NCI-H748 (cell line): Measurements from ENCODE around the gene ANKRD55.
"Not testable (repeated sequence)": the region's sequence is repeated elsewhere in the genome, so short reads cannot be mapped to it uniquely, and the experiment has no call there.

Source experiments
- DNase-seq: peaks from one replicate; lab custom pipeline; 2025; ENCODE audit not compliant: unreplicated experiment; lab: John Stamatoyannopoulos, UW

Gene ANKRD55

GRCh38 chr5:56233230-56233629, at the start of gene ANKRD55:
ANKRD55 (minus strand) TSS chr5:56233330; CDS start chr5:56232913, 417 bp downstream.
- DNase-seq, result peak; percentile 92

GRCh38 chr5:56282216-56282615, 49.1 kb upstream of the ANKRD55 start:
- DNase-seq, result no peak

DNA sequence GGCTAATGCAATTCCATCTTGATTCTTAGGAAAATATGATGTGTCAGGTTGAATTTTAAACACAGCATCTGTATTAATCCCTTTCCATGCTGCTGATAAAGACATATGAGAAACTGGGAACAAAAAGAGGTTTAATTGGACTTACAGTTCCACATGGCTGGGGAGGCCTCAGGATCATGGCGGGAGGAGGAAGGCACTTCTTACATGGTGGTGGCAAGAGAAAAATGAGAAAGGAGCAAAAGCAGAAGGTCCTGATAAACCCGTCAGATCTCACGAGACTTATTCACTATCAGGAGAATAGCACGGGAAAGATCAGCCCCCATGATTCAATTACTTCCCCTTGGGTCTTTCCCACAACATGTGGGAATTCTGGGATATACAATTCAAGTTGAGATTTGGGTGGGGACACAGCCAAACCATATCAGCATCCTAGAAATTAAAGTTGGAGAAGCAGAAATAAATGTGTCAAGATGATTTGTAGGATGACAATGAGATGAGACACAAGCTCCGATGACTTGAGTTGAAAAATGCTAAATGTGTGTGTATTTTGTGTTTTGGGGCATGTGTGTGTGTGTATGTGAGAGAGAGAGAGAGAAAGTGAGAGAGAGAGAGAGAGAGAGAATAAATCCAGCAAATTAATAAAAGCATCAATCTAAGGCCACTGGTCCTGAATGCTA, 48.5 kb upstream of the ANKRD55 start:
- DNase-seq, result no peak

DNA sequence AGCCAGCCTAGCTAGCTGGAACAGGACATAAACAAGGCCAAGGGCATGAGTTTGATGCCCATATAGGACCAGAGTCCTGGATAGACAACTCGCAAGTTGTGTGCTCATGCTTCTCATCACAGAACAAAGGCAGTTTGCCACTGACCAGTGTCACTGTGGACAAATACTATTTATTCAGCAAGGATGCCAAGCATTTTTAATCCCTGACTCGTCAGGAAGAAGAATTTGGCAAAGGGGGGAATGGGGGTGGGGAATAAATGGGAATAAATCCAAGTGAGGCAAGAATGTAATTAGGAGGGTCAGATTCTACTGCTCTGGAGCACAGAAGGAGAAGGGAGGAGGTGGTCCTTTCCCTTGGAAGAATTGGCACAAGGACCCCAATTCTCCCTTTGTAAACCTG, 46.8 kb upstream of the ANKRD55 start:
- no peak for DNase-seq

GRCh38 chr5:56279291-56279690, 46.2 kb upstream of the ANKRD55 start:
- DNase-seq, result no peak

- DNase-seq, result no peak
Observed at GRCh38 chr5:56278335-56278753, 45.2 kb upstream of the ANKRD55 start.

GRCh38 chr5:56277573-56277972, 44.4 kb upstream of the ANKRD55 start:
- DNase-seq, result no peak

DNA sequence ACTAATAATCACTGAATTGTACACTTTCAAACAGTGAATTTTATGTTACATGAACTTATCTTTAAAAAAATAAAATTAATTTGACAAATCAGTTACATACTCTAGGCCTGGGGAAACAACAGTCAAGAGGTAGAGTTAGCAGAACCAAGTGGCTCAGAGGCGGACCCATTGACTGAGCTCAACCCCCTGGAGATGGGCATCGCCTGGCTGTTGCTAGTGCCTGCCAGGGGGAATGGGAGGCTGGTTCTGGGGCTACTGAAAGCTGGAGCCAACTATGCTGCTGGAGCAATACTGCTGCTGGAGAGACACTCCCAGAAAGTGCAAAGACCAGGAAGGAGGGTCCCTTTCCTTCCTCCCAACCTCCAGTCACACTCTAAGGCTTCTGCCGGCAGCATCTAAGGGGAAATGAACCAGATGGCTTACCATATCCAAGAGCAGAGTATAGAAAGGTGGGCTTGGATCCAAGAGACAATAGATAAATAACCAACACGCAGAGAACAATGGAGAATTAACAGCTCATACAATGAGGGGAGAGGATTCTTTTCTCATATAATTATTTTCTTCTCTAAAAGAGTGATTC, 40.3 kb upstream of the ANKRD55 start:
- no peak for DNase-seq

DNA sequence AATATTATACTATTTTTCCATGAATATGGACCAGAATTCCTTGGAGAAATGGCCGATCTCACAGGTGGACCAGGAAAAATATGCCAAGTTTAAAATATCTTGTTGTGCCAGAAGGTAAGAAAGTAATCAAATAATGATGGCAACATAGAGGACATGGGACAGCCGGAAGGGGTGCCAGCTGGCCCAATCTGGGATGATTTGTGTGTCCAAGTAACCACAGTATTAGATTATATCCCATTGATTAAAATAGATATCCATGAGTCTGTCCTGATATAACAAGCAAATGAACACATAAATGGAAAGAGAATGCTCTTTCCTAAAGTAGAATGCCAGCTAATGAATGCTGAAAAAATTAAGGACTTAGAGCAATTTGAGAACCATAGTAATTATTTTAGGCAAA, 39.6 kb upstream of the ANKRD55 start:
- no peak for DNase-seq

GRCh38 chr5:56270568-56271392, 37.6 kb upstream of the ANKRD55 start:
- peak; percentile 77 for DNase-seq

DNA sequence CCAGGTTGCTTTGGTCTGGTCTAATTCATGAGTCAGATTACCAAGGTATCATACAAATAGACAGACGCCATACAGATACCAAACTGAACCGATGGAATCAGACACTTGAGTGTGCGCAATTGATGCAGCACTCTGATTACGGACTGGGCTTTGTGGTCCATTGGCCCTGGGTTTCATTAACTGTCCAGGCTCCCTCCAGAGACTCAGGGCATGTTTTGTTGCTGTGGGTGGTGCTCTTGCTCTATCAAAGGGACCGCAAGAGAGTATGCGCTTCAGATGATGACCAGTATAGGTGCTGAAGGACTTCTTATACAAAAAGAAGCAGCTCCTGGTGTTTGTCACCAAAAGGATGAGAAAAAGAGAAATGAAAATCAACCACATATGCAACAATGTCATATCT, 36.9 kb upstream of the ANKRD55 start:
- peak; percentile 20 for DNase-seq

- peak; percentile 40 for DNase-seq
Observed at GRCh38 chr5:56269216-56269927, 36.2 kb upstream of the ANKRD55 start.

- DNase-seq, result not testable (repeated sequence)
Observed at GRCh38 chr5:56268707-56269106, 35.6 kb upstream of the ANKRD55 start.

DNA sequence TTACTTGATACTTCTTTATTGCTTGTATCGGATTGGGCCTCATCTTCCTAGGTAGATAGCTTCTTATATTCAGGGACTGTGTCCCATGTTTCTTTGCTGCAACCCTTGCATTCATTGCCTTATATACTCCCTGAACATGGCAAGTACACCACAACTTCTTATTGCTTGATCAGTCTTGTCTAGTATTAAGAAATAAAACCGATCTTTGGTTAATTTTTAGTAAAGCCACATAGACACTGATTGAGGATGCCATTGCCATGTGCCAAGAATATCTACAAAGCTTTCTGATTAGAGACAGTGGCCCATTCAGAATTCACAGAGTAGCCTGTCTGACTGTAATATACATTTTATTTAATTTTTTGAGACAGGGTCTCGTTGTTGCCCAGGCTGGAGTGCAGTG, 34.7 kb upstream of the ANKRD55 start:
- DNase-seq, result no peak

DNA sequence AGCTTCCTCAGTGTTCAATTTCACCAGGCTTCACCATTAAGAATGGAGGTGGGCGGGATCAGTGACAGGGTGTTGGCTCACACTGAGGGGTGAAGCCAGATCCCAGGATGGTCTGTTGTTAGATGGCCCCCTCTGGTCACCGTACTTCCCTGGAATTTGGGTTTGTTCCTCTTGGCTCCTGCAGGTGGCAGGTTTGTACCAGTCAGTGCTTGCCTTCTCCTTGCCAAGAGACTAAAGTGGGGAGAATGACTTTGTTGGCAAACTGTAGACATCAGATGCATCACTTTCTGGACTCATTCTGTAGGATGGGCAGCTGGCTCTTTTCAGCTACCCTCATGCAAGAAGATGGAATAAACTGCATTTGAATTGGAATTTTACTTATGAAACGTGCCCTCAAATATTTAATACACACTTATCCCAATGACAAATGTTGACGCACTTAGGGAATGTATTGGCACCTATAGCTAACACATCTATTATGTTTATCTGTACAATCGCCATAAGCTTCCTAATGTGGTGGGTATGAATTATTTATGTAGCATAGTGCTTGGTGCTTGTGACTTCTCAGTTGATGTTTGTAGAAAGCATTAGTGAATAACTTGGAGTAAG, 31.4 kb upstream of the ANKRD55 start:
- DNase-seq, result peak; percentile 72

DNA sequence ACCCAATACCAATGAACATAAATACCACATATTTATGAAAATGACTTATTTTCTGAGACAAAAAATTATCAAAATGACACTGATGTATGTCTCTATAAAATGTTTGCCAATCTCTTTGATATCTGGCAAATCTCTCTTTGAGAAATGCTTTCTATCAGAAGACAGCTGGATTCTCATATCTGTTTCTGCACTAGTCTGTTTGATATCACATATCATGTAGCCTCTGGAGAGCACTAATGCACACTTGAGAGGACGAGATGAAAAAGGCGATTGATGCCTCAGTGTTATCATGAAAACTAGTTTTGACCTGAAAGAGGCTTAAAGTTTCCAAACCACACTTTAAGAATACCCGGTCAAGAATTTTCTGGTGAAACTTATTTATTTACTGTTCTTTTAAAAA, 29.1 kb upstream of the ANKRD55 start:
- DNase-seq, result no peak

GRCh38 chr5:56259002-56259511, 25.9 kb upstream of the ANKRD55 start:
- DNase-seq, result no peak

- not testable (repeated sequence) for DNase-seq
Observed at GRCh38 chr5:56257763-56258529, 24.8 kb upstream of the ANKRD55 start.

DNA sequence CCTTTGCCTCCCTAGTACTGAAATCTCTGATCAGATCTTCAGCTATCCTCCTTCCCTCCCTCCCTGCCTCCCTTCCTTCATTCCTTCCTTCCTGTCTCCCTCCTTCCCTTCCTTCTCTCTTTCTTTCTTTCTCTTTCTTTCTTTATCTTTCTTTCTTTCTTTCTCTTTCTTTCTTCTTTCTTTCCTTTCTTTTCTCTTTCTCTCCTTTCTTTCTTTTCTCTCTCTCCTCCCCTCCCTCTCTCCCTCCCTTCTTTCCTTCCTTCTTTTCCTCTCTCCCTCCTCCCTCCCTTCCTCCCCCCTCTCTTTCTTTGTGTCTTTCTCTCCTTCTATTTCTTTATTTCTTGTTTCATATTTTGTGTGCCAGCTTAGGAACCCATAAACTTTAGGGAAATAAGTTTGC, 23.9 kb upstream of the ANKRD55 start:
- DNase-seq, result no peak

DNA sequence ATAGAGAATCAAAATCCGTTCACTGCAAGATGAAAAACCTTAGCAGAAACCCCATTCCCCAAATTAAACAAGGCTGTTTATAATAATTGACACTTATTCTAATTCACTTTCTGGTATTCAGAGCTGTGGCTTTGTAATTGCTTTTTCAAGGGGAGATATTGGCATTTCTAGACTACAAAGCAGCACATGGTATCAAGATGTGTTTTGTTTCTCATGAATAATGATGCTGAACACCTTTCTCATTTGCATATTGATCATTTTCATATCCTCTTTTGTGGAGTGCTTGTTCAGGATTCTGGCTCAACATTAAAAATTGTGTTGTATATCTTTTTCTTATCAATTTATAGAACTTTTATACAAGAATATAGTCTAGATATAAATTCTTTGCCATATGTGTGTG, 22.4 kb upstream of the ANKRD55 start:
- no peak for DNase-seq
